ENCODE data around the gene ADIPOR2. TPM values are rescaled to one million over a fixed set of nuclear protein-coding genes. Genes with fewer than 3 reads are reported as not detected.

The ADIPOR2 gene
- total RNA-seq, 1 donor from 2014 or later = 29.6 TPM

- Histone ChIP-seq H3K4me1 (peaks cover 15% of the 10 kb centered on the region), H3K79me2 (ENCODE audit: low read depth) (peaks cover 25% of the 10 kb centered on the region), H3K9me3 (ENCODE audit: low read depth) (no peaks in the 10 kb centered on the region), H4K20me1 (ENCODE audit: low read depth) (peaks cover 37% of the 10 kb centered on the region), H2AFZ (replicated peaks) (no peak overlapping the region), H3K36me3 (no peaks in the 10 kb centered on the region), H3K4me2 (no peak overlapping the region), H3K27me3 (no peaks in the 10 kb centered on the region), H3F3A (ENCODE audit: low read depth) (peaks cover 10% of the 10 kb centered on the region), H3K9ac (peak overlapping the region; percentile 1), H3K27ac (no peak overlapping the region), H3K4me3 (no peak overlapping the region)
- no peak overlapping the region for H3K4me3 Mint-ChIP-seq
- H3K36me3 Mint-ChIP-seq = peaks cover 24% of the 10 kb centered on the region
- H3K9me3 Mint-ChIP-seq = no peaks in the 10 kb centered on the region
- no peaks in the 10 kb centered on the region for H3K27me3 Mint-ChIP-seq (ENCODE audit: insufficient read depth, low read depth)
- TF ChIP-seq, protein P1, sequence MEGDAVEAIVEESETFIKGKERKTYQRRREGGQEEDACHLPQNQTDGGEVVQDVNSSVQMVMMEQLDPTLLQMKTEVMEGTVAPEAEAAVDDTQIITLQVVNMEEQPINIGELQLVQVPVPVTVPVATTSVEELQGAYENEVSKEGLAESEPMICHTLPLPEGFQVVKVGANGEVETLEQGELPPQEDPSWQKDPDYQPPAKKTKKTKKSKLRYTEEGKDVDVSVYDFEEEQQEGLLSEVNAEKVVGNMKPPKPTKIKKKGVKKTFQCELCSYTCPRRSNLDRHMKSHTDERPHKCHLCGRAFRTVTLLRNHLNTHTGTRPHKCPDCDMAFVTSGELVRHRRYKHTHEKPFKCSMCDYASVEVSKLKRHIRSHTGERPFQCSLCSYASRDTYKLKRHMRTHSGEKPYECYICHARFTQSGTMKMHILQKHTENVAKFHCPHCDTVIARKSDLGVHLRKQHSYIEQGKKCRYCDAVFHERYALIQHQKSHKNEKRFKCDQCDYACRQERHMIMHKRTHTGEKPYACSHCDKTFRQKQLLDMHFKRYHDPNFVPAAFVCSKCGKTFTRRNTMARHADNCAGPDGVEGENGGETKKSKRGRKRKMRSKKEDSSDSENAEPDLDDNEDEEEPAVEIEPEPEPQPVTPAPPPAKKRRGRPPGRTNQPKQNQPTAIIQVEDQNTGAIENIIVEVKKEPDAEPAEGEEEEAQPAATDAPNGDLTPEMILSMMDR (IDR thresholded peaks at IDR 0.05) = no peak
- TF ChIP-seq EZH2 (IDR thresholded peaks at IDR 0.05) = no peak
- TF ChIP-seq EZH2phosphoT487 (IDR thresholded peaks at IDR 0.05) = no peak
- H3K4me1 Mint-ChIP-seq = peaks cover 23% of the 10 kb centered on the region
- H3K27ac Mint-ChIP-seq = no peak overlapping the region
- DNase-seq (ENCODE audit: low spot score) = no peak
Observed at GRCh38 chr12:1773937-1774655, 83.2 kb downstream of the ADIPOR2 start.

DNA sequence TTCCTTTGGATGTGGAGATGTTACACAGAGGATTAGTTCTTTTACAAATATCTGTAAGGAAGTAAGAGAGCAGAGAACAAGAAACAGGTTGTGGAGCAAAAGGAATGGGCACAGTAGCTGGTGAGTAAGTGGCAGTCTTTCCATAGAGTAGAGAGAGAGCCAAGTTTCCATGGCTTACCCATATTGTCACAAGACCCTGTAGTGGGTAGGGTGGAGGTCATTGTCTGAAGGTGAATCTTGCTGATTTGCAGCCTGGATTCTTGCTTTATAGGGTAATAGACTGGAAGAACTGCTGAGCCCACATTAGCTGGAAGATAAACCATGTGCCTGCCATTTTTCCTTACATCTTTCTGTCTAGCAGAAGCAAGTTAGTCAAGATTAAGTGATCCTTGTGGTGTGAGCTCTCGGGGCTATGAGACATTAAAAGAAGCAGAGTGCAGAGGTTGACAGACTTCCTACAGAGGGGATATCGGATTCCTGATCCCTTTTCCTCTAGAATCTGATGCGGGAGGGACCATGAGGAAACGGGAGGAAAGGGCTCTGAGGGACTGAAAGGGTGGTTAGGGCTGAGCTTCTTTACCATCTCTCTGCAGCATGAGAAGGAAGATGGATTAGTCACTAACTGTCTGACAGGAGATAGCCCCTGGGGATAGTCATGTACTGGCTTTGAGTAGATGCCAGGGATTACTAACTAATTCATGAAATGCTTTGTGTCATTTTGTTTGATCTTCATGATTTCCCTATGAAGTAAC lies 85.5 kb downstream of the ADIPOR2 start:
- Mint-ChIP-seq H3K27ac (peak overlapping the region; percentile 38), H3K27me3 (ENCODE audit: insufficient read depth, low read depth) (no peaks in the 10 kb centered on the region), H3K9me3 (no peaks in the 10 kb centered on the region), H3K4me1 (peaks cover 26% of the 10 kb centered on the region), H3K4me3 (no peak overlapping the region), H3K36me3 (peaks cover 29% of the 10 kb centered on the region)
- TF ChIP-seq, protein P1 (IDR thresholded peaks at IDR 0.05) = no peak
- TF ChIP-seq EZH2phosphoT487 (IDR thresholded peaks at IDR 0.05) (no peak), EZH2 (IDR thresholded peaks at IDR 0.05) (no peak)
- Histone ChIP-seq H3K4me1 (peaks cover 21% of the 10 kb centered on the region), H3F3A (ENCODE audit: low read depth) (peaks cover 10% of the 10 kb centered on the region), H3K27ac (no peak overlapping the region), H3K36me3 (no peaks in the 10 kb centered on the region), H3K79me2 (ENCODE audit: low read depth) (peaks cover 8% of the 10 kb centered on the region), H3K4me3 (no peak overlapping the region), H3K9ac (no peak overlapping the region), H4K20me1 (ENCODE audit: low read depth) (peaks cover 23% of the 10 kb centered on the region), H2AFZ (replicated peaks) (no peak overlapping the region), H3K9me3 (ENCODE audit: low read depth) (no peaks in the 10 kb centered on the region), H3K4me2 (peak overlapping the region; percentile 41), H3K27me3 (no peaks in the 10 kb centered on the region)
- DNase-seq (ENCODE audit: low spot score) = peak; percentile 12

- H3K4me1 Mint-ChIP-seq = peaks cover 26% of the 10 kb centered on the region
- Histone ChIP-seq H3K4me2 (no peak overlapping the region), H4K20me1 (ENCODE audit: low read depth) (peaks cover 21% of the 10 kb centered on the region), H3K4me3 (no peak overlapping the region), H3K27ac (no peak overlapping the region), H3K36me3 (no peaks in the 10 kb centered on the region), H3K4me1 (peaks cover 21% of the 10 kb centered on the region), H2AFZ (replicated peaks) (no peak overlapping the region), H3K9me3 (ENCODE audit: low read depth) (no peaks in the 10 kb centered on the region), H3K27me3 (no peaks in the 10 kb centered on the region), H3K79me2 (ENCODE audit: low read depth) (peaks cover 3% of the 10 kb centered on the region), H3K9ac (no peak overlapping the region), H3F3A (ENCODE audit: low read depth) (peaks cover 10% of the 10 kb centered on the region)
- H3K9me3 Mint-ChIP-seq = no peaks in the 10 kb centered on the region
- H3K27me3 Mint-ChIP-seq (ENCODE audit: insufficient read depth, low read depth) = no peaks in the 10 kb centered on the region
- no peak overlapping the region for H3K27ac Mint-ChIP-seq
- peaks cover 27% of the 10 kb centered on the region for H3K36me3 Mint-ChIP-seq
- no peak for DNase-seq (ENCODE audit: low spot score)
- H3K4me3 Mint-ChIP-seq = no peak overlapping the region
- TF ChIP-seq, protein P1 (IDR thresholded peaks at IDR 0.05) = no peak
- TF ChIP-seq EZH2phosphoT487 (IDR thresholded peaks at IDR 0.05) (no peak), EZH2 (IDR thresholded peaks at IDR 0.05) (no peak)
Observed at GRCh38 chr12:1777798-1778197, 86.9 kb downstream of the ADIPOR2 start.

Data from neural progenitor cell (in vitro differentiated cells).